ENCODE data around the gene TMEM87B.
"Not testable (repeated sequence)": the region's sequence is repeated elsewhere in the genome, so short reads cannot be mapped to it uniquely, and the experiment has no call there.

TMEM87B gene

DNA sequence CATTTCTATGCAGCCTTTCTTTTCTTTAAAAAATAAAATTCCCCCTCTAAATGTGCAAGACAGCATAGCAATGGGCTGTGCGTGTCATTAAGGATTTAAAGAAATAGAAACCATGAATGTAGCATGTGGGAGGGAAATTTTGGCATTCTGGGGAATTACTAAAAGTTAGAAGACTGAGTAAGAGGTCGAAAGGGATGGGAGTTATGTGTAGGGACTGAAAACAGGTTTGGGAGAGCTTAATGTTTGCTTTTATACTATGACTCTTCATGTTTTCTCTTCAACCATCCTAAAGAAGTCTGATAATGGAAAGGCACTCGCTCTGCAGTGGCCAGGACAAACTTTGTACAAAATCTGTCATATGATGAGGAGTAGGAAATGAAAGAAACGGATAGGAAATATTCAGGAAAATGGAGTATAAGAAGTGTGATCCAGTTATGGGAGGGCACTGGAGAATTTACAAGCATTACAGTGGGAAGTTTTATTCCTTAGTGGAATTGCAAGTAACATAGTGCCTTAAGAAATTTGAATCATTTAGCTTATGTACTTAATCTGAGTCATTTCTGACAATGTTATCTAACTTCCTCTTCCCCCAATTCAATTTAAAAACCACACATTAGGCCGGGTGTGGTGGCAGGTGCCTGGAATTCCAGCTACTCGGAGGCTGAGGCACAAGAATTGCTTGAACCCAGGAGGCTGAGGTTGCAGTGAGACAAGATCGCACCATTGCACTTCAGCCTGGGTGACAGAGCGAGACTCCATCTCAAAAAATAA, 20.6 kb downstream of the TMEM87B start:
- DNase-seq: peak; percentile 43 to 84

DNA sequence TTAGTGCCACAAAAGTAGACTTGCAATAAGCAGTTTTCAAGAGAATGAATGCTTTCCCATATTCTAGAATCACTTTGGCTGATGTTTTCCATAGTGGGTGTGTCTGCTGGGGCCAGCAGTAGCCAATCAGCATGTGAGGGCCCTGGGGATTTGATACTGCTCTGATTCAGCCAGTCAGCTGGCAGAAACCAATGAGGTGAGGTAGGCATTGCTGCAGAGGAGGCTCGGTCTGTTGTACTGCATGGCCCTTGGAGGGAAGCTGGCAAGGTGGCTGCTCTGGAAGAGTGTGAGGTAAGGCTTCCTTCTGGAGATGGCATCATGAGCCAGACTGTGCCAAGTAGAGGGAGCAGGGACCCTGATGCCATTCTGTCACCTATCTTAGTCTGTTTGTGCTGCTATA, 22.7 kb downstream of the TMEM87B start:
- no peak for DNase-seq

DNA sequence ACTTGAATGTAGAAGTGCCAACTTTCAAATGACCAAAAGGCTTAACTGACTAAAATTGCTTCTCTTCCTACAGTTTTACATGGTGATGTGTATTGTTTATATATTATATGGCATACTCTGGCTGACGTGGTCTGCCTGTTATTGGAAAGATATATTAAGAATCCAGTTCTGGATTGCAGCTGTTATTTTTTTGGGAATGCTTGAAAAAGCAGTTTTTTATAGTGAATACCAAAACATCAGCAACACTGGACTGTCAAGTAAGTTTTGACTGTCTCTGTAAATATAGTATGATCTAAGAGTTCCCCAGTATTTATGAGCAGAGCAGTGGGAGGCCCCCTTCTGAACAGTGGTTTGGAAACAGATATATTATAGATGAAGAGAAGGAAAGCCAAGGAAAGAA, 26.2 kb downstream of the TMEM87B start:
- DNase-seq: no peak

DNA sequence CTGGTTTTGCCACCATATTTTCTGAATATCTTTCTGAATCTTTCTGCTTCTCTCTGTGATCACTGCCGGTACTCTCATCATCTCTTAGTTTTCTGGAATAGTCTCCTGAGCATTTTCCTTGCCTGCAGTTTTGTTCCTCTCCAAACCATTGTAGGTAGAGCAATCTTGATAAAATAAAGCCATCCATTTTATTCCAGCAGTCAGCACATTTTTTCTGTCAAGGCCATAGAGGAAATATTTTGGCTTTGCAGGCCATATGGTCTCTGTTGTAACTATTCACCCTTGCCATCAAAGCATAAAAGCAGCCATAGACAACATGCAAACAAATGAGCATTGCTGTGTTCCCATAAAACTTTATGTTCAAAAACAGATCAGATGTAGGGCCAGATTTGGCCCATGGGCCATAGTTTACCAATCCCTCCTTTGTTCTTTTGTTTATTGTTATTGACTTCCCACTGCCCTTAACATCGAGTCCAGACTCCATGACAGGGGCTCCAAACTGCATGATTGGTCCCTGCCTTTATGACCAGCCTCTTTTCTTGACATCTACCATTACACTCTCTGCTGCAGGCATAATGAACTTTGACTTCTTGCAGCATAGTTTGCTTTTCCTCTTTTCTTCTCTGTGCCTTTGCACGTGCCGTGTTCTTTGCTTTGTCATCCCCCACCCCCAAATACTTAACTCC, 29.8 kb downstream of the TMEM87B start:
- DNase-seq: no peak

DNA sequence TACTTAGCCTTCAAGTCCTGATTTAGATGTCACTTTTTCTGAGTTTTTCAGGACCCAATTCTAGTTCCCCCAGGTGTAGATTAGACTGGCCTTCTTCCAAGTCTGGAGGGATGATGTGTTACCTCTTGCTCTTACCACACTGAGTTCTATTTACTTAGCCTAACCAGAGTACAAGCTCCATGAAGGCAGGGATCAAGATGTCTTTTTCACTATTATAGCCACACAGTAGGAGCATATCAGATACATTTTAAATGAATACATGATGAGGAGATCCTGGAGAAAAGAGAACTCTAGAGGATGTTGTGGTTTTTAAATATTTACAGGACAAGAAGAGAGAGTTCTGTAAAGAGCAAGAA, 30.3 kb downstream of the TMEM87B start:
- no peak for DNase-seq

DNA sequence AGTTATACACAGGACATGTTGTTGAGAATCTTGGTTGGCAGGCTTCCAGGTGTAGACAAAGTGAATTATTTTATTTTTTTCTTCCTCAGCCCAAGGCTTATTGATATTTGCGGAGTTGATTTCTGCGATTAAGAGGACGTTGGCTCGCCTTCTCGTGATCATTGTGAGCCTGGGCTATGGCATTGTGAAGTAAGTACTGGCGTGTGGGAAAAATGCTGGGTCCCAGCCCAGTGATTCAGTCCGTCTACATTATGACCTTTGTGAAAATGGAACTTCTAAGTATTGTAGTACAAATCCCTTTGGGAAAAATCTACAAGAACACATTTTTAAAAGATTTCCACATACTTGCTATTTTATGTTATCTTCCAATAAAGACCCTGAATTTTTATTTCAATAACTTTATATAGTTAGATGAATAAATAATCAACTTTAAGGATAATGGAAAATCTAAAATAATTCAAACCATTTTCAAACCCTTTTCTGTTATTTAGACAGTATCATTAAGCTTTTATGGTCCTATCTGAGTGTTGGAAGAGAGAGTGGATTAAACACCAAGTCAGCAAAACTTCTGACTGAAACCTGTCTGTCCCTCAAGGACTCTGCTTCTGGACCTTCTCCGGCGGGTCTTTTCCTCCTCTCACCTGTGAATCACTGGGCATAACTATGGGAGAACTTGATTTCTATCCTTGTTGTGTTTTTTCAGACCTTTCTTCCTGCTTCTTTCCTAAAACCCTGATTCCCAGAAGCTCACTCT, 31.0 kb downstream of the TMEM87B start:
- no peak for DNase-seq

DNA sequence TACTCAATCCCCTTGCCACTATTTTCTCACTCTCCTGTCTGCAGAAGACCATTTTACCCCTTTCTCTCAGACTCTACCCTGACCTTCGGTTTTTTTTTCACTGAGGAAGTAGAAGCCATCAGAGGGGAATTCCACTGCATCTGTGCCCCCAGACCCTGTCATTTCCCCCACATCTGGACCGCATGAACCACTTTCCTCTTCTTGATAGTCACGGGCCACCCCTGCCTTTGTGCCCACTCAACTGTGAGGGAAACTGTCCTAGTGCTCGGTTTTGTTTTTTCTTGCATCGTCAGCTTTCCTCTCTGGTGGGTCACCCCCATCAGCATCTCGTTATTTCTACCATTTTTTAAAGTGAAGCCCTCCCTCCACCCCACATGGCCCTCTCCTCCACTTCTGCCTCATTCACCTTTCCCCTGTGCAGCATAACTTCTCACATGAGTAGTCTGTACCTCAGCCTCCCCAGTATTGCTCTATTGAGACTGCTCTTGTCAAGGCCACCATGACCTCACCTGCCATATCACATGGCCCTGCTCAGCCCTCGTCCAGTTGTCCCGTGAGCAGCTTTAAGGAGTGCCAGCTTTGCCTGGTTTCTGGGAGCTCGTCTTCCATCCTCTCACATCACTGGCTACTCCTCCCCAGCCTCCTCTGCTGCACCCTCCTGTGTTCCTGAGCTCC, 32.4 kb downstream of the TMEM87B start:
- DNase-seq: no peak

DNA sequence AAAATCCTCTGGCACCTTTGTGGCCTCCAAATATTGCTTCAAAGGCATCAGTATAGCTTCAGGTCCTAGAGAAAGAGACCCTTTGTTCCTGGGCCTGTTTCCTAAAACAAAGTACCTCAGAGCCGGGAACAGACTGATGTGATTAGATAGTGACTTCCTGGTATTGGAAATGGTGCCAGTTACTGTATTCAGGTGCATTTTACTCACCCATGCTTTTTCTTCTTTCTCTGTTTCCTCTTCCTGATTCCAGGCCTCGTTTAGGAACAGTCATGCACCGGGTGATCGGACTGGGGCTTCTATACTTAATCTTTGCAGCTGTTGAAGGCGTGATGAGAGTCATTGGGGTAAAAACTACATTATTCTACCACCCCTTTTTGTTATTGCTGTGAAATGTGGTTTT, 34.3 kb downstream of the TMEM87B start:
- DNase-seq: no peak

DNA sequence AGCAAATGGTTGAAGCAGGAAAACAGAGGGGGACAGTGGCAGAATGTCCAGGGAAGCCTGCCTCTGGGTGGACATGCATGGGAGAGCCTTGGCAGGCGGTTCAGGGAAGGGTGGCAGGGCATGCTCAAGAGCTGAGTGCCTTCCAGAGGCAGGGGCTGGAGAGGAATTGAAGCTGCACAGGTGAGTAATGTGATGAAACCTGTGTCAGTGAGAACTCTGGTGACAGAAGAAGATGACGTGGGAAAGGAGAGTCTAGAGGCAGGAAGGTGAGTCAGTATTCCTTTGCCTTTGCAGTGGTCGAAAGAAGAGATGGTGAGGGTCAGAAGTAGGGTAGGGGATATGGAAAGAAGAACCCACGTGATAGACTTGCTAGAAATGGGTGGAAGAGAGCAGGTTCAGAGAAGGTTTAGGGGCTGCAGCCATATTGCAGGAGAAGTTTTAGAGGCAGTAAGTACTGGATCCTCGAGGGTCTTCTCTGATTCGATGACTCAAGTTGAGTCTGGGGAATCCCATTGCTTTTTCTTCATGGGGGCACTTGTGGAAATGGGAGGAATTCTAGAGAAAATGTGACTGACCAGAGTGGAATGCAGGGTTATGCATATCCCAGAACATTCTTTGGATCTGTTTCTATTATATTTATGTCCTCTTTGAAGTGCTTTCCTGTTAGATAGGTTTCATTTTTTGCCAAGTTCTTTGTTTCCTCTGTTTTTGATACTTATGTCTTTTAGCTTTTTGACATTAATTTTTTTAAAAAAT, 37.4 kb downstream of the TMEM87B start:
- DNase-seq: peak; percentile 57 to 63

DNA sequence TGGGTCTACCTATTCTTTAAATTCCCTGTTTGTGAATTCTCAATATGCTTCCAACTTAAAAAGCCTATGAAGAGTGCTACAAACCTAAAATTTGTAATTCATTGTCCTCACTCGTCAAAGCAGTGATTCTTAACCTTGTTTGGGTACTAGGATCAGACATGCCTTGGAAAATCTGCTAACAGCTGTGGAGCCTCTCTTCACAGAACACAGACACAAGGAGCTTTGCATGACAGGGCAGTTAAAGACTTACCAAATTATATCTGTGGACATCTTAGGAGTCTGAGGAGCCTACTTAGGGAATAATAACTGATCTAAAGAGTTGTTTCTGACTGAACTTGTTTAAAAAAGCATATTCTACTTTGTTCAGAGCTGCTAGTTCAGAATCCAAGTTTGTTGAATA, 38.1 kb downstream of the TMEM87B start:
- DNase-seq: no peak

DNA sequence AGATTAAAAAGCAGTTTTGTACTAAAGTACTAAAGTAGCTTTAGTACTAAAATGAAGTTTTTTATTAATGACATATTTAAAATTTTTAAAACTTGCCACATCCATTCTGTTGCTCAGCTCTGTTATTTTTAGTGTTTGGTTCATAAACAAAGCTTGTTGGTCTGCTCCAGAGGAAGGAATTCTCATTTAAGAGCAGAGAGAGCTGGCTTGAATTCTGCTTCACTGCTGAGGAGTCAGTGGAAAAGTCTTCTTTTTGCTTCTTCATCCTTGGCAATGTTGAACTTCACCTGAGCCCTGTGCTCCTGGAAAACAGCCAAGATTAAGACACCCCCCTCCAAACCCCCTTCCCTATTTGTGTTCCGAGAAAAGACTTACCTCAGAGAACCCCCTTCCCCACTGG, 40.6 kb downstream of the TMEM87B start:
- DNase-seq: no peak

DNA sequence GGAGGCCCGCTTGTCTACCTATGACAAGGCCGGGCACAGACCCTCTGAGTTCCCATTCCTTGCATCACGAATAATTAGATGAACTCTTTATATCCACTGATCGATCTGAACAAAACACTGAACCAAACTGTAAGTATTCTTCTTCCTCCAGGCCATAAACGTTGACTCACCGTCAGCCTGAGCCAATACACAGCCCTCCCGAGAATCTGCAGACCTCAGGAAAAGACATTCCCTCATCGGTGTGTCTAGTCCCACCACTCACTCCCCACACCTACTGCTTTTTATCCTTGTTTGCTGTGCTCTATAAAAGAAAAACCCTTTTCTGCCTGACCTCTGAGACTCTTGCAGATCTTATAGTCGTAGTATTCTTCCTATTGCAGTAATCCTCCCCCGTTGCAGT, 41.0 kb downstream of the TMEM87B start:
- no peak for DNase-seq

DNA sequence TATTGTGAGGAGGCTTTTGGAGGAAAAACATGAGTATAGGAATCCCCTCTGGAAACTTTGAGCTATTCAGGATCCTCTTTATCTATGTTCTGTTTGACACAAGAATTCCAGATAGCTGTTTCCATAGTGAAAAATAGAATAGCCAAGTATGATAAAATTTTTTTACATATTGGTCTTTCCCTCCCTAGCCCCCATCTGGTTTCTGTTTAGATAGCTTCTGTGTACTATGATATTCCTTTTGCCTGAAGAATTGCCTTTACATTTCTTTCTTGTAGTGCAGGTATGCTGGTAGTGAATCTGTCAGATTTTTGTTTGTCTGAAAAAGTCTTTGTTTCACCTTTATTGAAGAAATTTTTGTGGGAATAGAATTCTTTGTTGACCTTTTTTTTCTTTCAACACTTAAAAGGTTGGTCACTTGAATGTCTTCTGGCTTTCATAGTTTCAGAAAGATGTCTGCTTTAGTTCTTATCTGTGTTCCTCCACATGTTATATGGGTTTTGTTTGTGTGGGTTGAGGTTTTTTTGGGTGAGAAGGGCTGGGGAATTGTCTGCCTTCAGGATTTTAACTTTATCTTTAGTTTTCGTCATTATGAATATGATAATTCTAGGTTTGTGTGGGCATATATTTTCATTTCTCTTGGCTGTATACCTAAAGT, 53.2 kb downstream of the TMEM87B start:
- no peak for DNase-seq

DNA sequence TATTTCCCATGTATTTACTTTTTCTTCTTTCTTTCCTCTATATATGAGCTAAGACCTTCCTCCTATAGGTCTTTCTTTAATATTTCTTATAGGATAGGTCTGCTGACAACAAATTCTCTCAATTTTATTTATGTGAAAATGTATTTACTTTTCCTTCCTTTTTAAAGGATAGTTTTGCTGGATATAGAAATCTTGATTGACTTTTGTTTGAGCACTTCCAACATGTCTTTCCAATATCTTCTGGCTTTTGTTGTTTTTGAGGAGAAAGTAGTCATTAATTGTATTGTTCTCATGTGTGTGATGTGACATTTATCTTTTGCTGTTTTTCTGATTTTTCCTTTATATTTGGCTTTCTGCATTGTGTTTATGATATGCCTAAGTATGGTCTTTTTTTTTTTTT, 54.2 kb downstream of the TMEM87B start:
- DNase-seq: no peak

DNA sequence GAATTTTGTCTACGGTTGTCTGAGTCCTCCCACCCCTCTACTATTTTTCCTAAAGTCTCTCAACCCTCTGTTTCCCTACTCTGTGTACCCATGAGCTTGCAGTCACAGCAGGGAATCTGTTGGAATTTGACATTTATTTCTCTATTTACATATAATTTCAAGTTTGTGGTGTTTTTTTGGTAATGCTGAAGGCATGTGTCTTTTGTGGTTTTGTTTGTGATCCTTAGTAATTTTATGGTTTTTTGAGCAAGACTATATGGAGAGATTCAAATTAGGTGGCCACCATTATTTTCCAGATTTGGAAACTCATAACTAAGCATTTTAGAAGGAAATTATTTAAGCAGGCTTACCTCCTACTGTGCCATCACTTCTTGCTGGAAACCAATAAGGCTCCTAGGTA, 55.9 kb downstream of the TMEM87B start:
- DNase-seq: no peak

DNA sequence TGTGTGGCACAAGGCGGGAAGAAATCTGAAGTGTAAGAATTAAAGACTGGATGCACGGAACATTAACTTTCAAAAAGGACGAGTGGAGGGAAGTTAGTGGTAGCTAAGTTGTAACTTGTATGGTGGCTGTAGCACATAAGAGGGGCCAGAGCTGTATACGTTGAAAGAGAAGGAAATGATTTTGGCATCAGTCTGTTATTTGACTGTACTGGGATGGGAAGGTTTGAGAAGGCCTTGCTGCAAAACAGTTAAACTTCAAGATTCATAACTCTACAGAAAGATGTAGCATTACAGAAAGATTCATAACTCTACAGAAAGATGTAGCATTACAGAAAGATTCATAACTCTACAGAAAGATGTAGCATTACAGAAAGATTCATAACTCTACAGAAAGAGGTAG, 58.3 kb downstream of the TMEM87B start:
- DNase-seq: not testable (repeated sequence)

DNA sequence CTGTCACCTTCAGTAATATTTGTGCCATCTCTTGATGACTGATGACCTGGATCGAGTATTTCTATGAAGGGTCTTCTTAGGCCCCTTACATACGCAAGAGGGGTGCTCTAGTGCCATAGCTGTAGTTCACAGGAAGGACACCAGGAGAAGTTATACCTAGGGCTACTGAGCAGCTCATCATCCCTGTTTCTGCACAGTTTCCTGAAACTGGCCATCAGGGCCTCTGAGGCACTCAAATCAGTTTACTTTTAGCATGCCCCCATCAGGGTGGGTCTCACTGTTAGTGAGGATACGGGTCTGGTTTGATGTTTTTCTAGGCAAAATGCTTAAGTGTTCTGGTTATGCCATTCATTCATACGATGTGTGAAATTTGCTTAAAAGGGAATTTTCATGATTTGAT, 63.1 kb downstream of the TMEM87B start:
- DNase-seq: no peak

DNA sequence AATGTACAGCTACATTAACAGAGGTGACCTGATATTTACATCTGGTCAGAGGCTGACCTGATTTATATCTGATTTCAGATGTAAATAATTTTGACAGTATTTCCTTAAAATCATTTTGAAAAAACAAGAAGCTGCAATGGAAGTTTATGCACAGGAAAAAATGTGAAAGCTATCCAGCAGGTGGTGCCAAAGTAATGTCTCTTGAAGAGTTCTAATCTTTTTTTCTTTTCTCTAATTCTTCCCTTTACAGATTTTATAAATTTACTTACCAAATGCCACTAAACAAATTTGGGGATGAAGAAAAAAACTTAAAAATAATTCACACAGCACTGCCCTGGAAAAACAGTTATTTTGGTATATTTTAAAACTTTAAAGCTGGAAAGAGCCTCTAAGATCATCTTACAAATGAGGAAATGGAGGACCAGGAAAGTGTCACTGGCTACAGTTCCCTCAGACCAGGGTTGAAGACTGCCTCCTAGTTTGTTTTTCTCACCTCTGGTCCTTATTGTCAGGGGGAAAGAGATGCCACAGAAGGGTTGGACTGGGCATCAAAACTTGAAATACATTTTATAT, 66.7 kb downstream of the TMEM87B start:
- DNase-seq: peak in 1 of 2 experiments; percentile 47

DNA sequence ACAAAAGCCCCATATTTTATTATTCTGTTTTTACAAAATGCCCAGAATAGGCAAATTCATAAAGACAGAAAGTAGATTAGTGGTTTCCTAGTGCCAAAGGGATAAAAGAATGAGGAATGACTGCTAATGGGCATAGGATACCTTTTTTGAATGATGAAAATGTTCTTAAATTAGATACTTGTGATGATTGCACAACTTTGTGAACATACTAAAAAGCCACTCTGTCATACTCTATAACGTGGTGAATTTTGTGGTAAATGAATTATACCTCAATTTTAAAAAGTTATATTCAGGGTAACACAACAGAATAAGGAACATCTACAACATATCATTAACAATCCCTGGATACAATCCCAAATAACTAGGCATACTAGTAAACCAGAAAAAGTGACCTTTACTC, 74.0 kb downstream of the TMEM87B start:
- DNase-seq: no peak

DNA sequence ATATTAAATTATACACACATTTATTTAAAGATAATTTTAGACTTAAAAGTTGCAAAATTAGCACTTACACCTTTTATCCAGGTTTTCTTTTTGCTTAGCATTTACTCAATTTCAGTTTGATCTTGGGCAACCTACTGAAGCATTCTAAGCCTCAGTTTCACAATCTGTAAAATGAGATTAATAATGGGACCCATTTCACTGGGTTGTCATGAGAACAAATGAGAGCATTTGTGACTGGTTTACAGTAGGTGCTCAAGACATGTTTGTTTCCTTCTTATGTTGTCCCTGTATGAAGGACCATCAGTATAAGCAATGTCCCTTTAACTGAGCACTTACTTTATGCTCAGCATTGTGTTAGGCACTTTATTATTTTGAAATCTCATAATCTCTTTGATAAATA, 78.3 kb downstream of the TMEM87B start:
- no peak for DNase-seq

DNA sequence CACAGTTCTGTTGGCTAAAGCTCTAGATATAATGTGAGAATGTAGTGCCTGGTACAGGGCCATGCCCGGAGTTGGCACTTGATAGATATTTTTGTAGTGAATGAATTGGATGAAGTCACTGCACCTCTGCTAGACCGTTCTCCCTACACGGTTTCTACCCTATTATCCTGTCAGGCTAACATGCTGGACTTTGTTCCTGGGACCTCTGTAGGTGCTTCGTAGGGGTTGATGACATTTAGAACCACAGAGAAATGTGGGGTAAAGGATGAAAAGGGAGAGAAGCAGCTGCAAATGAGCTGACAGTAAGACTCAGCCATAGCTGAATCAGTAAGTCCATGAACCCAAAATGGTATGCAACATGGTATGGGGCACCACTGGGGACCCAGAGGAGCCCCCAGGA, 79.1 kb downstream of the TMEM87B start:
- DNase-seq: no peak

DNA sequence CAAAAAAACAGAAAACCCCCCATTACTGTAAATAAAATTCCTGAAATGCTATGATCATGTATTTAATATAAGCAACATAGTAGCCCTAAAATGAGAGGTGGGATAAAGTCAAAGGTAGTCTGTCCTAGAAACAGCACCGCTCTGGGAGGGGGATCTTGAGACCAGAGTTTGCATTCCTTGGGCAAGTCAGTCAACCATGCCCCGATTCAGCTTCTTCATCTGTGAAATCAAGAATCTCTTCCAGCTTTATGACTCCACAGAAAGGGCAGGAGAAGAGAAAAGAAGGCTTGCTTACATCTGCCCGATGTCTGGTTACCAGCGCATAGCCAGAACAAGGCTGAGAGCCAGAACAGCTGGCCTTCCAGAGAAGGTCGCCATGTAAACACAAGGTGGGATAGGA, 81.0 kb downstream of the TMEM87B start:
- DNase-seq: no peak

Data from SW 1271 (cell line).